SK-MEL-5 (cell line): ENCODE data around the gene PLCB2. TPM values are rescaled to one million over a fixed set of nuclear protein-coding genes. Genes with fewer than 3 reads are reported as not detected.

Experiments used
- DNase-seq: peaks from one replicate; pipeline ENCODE4 v3.0.0-alpha.2; 2016; ENCODE audit warnings: low read depth, low spot score
- in situ Hi-C: cut with HindIII; loops from 2 replicates; pipeline ENCODE4 v1.10.0; 2016; ENCODE audit warnings: low sequenced_read_pairs, high pct_unique_total_duplicates, low pct_unique_long_range_greater_than_20kb
- total RNA-seq: library from RNA; depleted of rRNA; stranded (reverse); fragments of >200 nt; shearing (Covaris generic); gene quantifications from 2 replicates; pipeline ENCODE4 v1.2.3, GENCODE V29; 2014

Gene PLCB2
- total RNA-seq, 1 experiment from 2014 or later, result 1.9 TPM

- in situ Hi-C loops, result no loop called here
- no peak for DNase-seq
These were observed 11.7 kb downstream of the PLCB2 start for GRCh38 chr15:40295877-40296560.

GRCh38 chr15:40295297-40295696 is 12.4 kb downstream of the PLCB2 start:
- in situ Hi-C loops, result no loop called here
- DNase-seq, result no peak

- in situ Hi-C loops, result no loop called here
- DNase-seq, result no peak
These were observed 13.5 kb downstream of the PLCB2 start for GRCh38 chr15:40293905-40294895.

GRCh38 chr15:40293006-40293405 is 14.7 kb downstream of the PLCB2 start:
- no peak for DNase-seq
- in situ Hi-C loops, result no loop called here

GRCh38 chr15:40292246-40292645 is 15.5 kb downstream of the PLCB2 start:
- DNase-seq, result no peak
- in situ Hi-C loops, result no loop called here

- DNase-seq, result no peak
- in situ Hi-C loops, result no loop called here
These were observed 16.7 kb downstream of the PLCB2 start for GRCh38 chr15:40290918-40291574.

- in situ Hi-C loops, result no loop called here
- no peak for DNase-seq
These were observed 17.2 kb downstream of the PLCB2 start for GRCh38 chr15:40290545-40290917.

- no peak for DNase-seq
- in situ Hi-C loops, result no loop called here
These were observed 18.5 kb downstream of the PLCB2 start for GRCh38 chr15:40289140-40289775.

- in situ Hi-C loops, result no loop called here
- DNase-seq, result no peak
These were observed 19.8 kb downstream of the PLCB2 start for GRCh38 chr15:40287968-40288367.

GRCh38 chr15:40287505-40287904 is 20.2 kb downstream of the PLCB2 start:
- no peak for DNase-seq
- in situ Hi-C loops, result no loop called here

- DNase-seq, result no peak
- in situ Hi-C loops, result no loop called here
These were observed 20.9 kb downstream of the PLCB2 start for GRCh38 chr15:40286794-40287193.

- in situ Hi-C loops, result no loop called here
These were observed 21.6 kb downstream of the PLCB2 start for GRCh38 chr15:40286061-40286532.

GRCh38 chr15:40285554-40286011 is 22.2 kb downstream of the PLCB2 start:
- in situ Hi-C loops, result no loop called here

More at GRCh38 chr15:40286061-40286532, 21.6 kb downstream of the PLCB2 start:
- no peak for DNase-seq

GRCh38 chr15:40285151-40285550 is 22.6 kb downstream of the PLCB2 start:
- in situ Hi-C loops, result no loop called here
- DNase-seq, result no peak

More at GRCh38 chr15:40285554-40286011, 22.2 kb downstream of the PLCB2 start:
- no peak for DNase-seq

- in situ Hi-C loops, result no loop called here
- no peak for DNase-seq
These were observed 24.0 kb downstream of the PLCB2 start for GRCh38 chr15:40283615-40284300.

GRCh38 chr15:40282869-40283614 is 24.7 kb downstream of the PLCB2 start, which contains the start of gene ANKRD63:
Gene ANKRD63, minus strand, starts transcription at chr15:40283064. Its CDS starts 478 bp downstream, at chr15:40282586.
- in situ Hi-C loops, result no loop called here

More at GRCh38 chr15:40282869-40283614, 24.7 kb downstream of the PLCB2 start, which contains the start of gene ANKRD63:
- no peak for DNase-seq
